Activated CD8-positive, alpha-beta memory T cell treated with anti-CD3 and anti-CD28 coated beads, Interleukin-2, amount 50 U/mL, for 1 hour (primary cell): ENCODE data around the gene CALCOCO1.

Source experiments
- DNase-seq: peaks from one replicate; pipeline ENCODE4 v3.0.0-alpha.2; 2020; ENCODE audit errors: extremely low read depth

CALCOCO1 gene

GRCh38 chr12:53752192-53752601, 24.9 kb upstream of the CALCOCO1 start:
- DNase-seq: no peak

GRCh38 chr12:53751336-53752191, 24.3 kb upstream of the CALCOCO1 start, which contains the start of gene CISTR:
Gene CISTR (minus strand): TSS chr12:53751979.
- no peak for DNase-seq

- DNase-seq: no peak
Measured at GRCh38 chr12:53750812-53751335, 23.6 kb upstream of the CALCOCO1 start.

GRCh38 chr12:53749986-53750811, 22.9 kb upstream of the CALCOCO1 start:
- no peak for DNase-seq

- no peak for DNase-seq
Measured at GRCh38 chr12:53748072-53748840, 21.0 kb upstream of the CALCOCO1 start.

GRCh38 chr12:53747095-53747494, 19.8 kb upstream of the CALCOCO1 start:
- no peak for DNase-seq

GRCh38 chr12:53746592-53747092, 19.4 kb upstream of the CALCOCO1 start:
- peak; percentile 65 for DNase-seq

- DNase-seq: no peak
Measured at GRCh38 chr12:53744751-53745150, 17.5 kb upstream of the CALCOCO1 start.

- no peak for DNase-seq
Measured at GRCh38 chr12:53744130-53744441, 16.8 kb upstream of the CALCOCO1 start.

GRCh38 chr12:53743266-53744129, 16.2 kb upstream of the CALCOCO1 start:
- DNase-seq: no peak

- no peak for DNase-seq
Measured at GRCh38 chr12:53740130-53740491, 12.9 kb upstream of the CALCOCO1 start.

- no peak for DNase-seq
Measured at GRCh38 chr12:53739214-53740129, 12.2 kb upstream of the CALCOCO1 start.

- no peak for DNase-seq
Measured at GRCh38 chr12:53738406-53739213, 11.4 kb upstream of the CALCOCO1 start.

GRCh38 chr12:53737951-53738405, 10.7 kb upstream of the CALCOCO1 start:
- DNase-seq: no peak

- DNase-seq: no peak
Measured at GRCh38 chr12:53737093-53737808, 10.0 kb upstream of the CALCOCO1 start.

GRCh38 chr12:53736592-53736991, 9.3 kb upstream of the CALCOCO1 start:
- DNase-seq: no peak

GRCh38 chr12:53735556-53735955, 8.3 kb upstream of the CALCOCO1 start:
- DNase-seq: no peak

- DNase-seq: no peak
Measured at GRCh38 chr12:53734425-53734824, 7.2 kb upstream of the CALCOCO1 start.
